Lower leg skin (tissue), 3 donors: ENCODE data around the gene VPS35L.

Experiments used
- CTCF ChIP-seq, 3 donors: fragments of 450-650 bp; IDR thresholded peaks; one replicate each; pipeline ENCODE4 v1.5.1; 2016; ENCODE audit warnings: antibody characterized with exemption in 3 of 3, mild to moderate bottlenecking in 3 of 3, moderate library complexity in 2 of 3
- POLR2A ChIP-seq, 2 donors: fragments of 450-650 bp; IDR thresholded peaks; one replicate each; pipeline ENCODE4 v1.6.1; 2016 to 2017; ENCODE audit warnings: antibody characterized with exemption in 2 of 2, mild to moderate bottlenecking in 1 of 2, moderate library complexity in 1 of 2

- no peak for TF ChIP-seq POLR2A (IDR thresholded peaks at IDR 0.05)
- TF ChIP-seq CTCF (IDR thresholded peaks at IDR 0.05), result no peak
Measured at GRCh38 chr16:19507867-19508266, 47.6 kb upstream of the VPS35L start.
